HEK293 (cell line): ENCODE measurements around the gene THBD.

Experiments used
- CTCF ChIP-seq: fragments of 450-650 bp; formaldehyde crosslinking; IDR thresholded peaks from 2 replicates; pipeline ENCODE4 v1.5.1; 2016; ENCODE audit warnings: missing biosample characterization, missing genetic modification characterization
- MYNN ChIP-seq: fragments of 450-650 bp; formaldehyde crosslinking; IDR thresholded peaks from 2 replicates; pipeline ENCODE4 v1.5.1; 2016; ENCODE audit warnings: missing biosample characterization, missing genetic modification characterization, borderline replicate concordance
- ZXDB ChIP-seq: fragments of 450-650 bp; formaldehyde crosslinking; IDR thresholded peaks from 2 replicates; pipeline ENCODE4 v1.5.1; 2016; ENCODE audit warnings: missing biosample characterization, missing genetic modification characterization
- TF ChIP-seq, protein P1 (sequence below): fragments of 450-650 bp; formaldehyde crosslinking; IDR thresholded peaks from 2 replicates; pipeline ENCODE4 v1.5.1; 2017; ENCODE audit warnings: missing biosample characterization, missing genetic modification characterization
- TF ChIP-seq, protein P2 (sequence below): fragments of 450-650 bp; formaldehyde crosslinking; IDR thresholded peaks from 2 replicates; pipeline ENCODE4 v1.5.1; 2016; ENCODE audit warnings: missing biosample characterization, missing genetic modification characterization
- TF ChIP-seq, protein P3 (sequence below): fragments of 450-650 bp; formaldehyde crosslinking; optimal IDR thresholded peaks from 2 replicates; pipeline ENCODE3; 2016; ENCODE audit warnings: missing biosample characterization, mild to moderate bottlenecking, missing genetic modification characterization

- no peak for TF ChIP-seq CTCF
- no peak for TF ChIP-seq MYNN (tag by site-specific recombination)
- TF ChIP-seq, protein P1, sequence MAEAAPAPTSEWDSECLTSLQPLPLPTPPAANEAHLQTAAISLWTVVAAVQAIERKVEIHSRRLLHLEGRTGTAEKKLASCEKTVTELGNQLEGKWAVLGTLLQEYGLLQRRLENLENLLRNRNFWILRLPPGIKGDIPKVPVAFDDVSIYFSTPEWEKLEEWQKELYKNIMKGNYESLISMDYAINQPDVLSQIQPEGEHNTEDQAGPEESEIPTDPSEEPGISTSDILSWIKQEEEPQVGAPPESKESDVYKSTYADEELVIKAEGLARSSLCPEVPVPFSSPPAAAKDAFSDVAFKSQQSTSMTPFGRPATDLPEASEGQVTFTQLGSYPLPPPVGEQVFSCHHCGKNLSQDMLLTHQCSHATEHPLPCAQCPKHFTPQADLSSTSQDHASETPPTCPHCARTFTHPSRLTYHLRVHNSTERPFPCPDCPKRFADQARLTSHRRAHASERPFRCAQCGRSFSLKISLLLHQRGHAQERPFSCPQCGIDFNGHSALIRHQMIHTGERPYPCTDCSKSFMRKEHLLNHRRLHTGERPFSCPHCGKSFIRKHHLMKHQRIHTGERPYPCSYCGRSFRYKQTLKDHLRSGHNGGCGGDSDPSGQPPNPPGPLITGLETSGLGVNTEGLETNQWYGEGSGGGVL (tag by site-specific recombination): no peak
- TF ChIP-seq, protein P2, sequence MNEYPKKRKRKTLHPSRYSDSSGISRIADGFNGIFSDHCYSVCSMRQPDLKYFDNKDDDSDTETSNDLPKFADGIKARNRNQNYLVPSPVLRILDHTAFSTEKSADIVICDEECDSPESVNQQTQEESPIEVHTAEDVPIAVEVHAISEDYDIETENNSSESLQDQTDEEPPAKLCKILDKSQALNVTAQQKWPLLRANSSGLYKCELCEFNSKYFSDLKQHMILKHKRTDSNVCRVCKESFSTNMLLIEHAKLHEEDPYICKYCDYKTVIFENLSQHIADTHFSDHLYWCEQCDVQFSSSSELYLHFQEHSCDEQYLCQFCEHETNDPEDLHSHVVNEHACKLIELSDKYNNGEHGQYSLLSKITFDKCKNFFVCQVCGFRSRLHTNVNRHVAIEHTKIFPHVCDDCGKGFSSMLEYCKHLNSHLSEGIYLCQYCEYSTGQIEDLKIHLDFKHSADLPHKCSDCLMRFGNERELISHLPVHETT (tag by site-specific recombination): no peak
- TF ChIP-seq ZXDB (tag by site-specific recombination): no peak
- TF ChIP-seq, protein P3, sequence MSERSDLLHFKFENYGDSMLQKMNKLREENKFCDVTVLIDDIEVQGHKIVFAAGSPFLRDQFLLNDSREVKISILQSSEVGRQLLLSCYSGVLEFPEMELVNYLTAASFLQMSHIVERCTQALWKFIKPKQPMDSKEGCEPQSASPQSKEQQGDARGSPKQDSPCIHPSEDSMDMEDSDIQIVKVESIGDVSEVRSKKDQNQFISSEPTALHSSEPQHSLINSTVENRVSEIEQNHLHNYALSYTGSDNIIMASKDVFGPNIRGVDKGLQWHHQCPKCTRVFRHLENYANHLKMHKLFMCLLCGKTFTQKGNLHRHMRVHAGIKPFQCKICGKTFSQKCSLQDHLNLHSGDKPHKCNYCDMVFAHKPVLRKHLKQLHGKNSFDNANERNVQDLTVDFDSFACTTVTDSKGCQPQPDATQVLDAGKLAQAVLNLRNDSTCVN (tag by site-specific recombination): no peak
These were observed 23.6 kb upstream of the THBD start for GRCh38 chr20:23072892-23073586.
